CD14-positive monocyte (primary cell): ENCODE measurements around the gene TPRN. TPM values are rescaled to one million over a fixed set of nuclear protein-coding genes. Genes with fewer than 3 reads are reported as not detected.
A peak's percentile ranks its signal among the peaks of the same experiment; 100 is the strongest.

Experiments
- DNase-seq, 3 donors: peaks; one replicate each; pipeline ENCODE4 v3.0.0-alpha.2; 2011 to 2022
- H2AFZ ChIP-seq: 2 replicates; pipeline ENCODE4 v1.6.0; 2012; ENCODE audit warnings: mild to moderate bottlenecking, low read depth, low read length, inconsistent platforms; ENCODE audit not compliant: insufficient read depth, poor library complexity, severe bottlenecking
- H3K27ac ChIP-seq, 2 donors: 1 replicate in 1 of 2; 2 replicates in 1 of 2; pipeline ENCODE4 v1.5.1; 2012 to 2013; ENCODE audit warnings: low read length in 2 of 2, control low read depth in 1 of 2, inconsistent platforms in 1 of 2, low read depth in 1 of 2, mild to moderate bottlenecking in 1 of 2
- H3K27me3 ChIP-seq, 2 donors: one replicate each; pipeline versions ENCODE4 v1.6.0 to v1.6.1; 2011 to 2013; ENCODE audit warnings: low read length in 2 of 2; ENCODE audit not compliant: control insufficient read depth in 2 of 2, insufficient read depth in 2 of 2
- H3K36me3 ChIP-seq, 2 donors: replicated peaks in 1 of 2; 1 replicate in 1 of 2; 2 replicates in 1 of 2; pipeline versions ENCODE4 v1.5.1 to v1.6.1; 2012 to 2013; ENCODE audit warnings: low read length in 2 of 2, control low read depth in 1 of 2, inconsistent platforms in 1 of 2, mild to moderate bottlenecking in 1 of 2; ENCODE audit not compliant: insufficient read depth in 2 of 2, control insufficient read depth in 1 of 2
- H3K4me1 ChIP-seq, 2 donors: 1 replicate in 1 of 2; 2 replicates in 1 of 2; pipeline versions ENCODE4 v1.5.1 to v1.6.1; 2012 to 2013; ENCODE audit warnings: low read length in 2 of 2, control low read depth in 1 of 2, inconsistent platforms in 1 of 2, mild to moderate bottlenecking in 1 of 2, moderate library complexity in 1 of 2; ENCODE audit not compliant: insufficient read depth in 2 of 2, control insufficient read depth in 1 of 2
- H3K4me2 ChIP-seq: replicated peaks from 2 replicates; pipeline ENCODE3; 2012; ENCODE audit warnings: low read length, moderate library complexity, mild to moderate bottlenecking; ENCODE audit not compliant: poor library complexity, severe bottlenecking; ENCODE audit errors: extremely low read depth
- H3K4me3 ChIP-seq, 3 experiments: fragments of 200-600 bp in 1 of 3; sonication (generic) in 1 of 3; replicated peaks in 1 of 3; 1 replicate in 2 of 3; 2 replicates in 1 of 3; pipeline ENCODE4 v1.5.1; 2011 to 2013; ENCODE audit warnings: low read length in 3 of 3, mild to moderate bottlenecking in 3 of 3, control low read depth in 2 of 3, low read depth in 2 of 3, inconsistent platforms in 1 of 3, moderate library complexity in 1 of 3
- H3K79me2 ChIP-seq: 2 replicates; pipeline ENCODE4 v1.6.0; 2012; ENCODE audit warnings: mild to moderate bottlenecking, control low read depth, inconsistent platforms, low read length, moderate library complexity; ENCODE audit not compliant: insufficient read depth
- H3K9ac ChIP-seq: 2 replicates; pipeline ENCODE4 v1.6.0; 2017; ENCODE audit warnings: low read length, mild to moderate bottlenecking; ENCODE audit not compliant: insufficient read depth, poor library complexity, severe bottlenecking
- H3K9me3 ChIP-seq, 2 donors: replicated peaks in 1 of 2; 1 replicate in 1 of 2; 2 replicates in 1 of 2; pipeline versions ENCODE4 v1.5.1 to v1.6.1; 2012 to 2013; ENCODE audit warnings: low read length in 2 of 2, control low read depth in 1 of 2; ENCODE audit not compliant: control insufficient read depth in 1 of 2, insufficient read depth in 1 of 2
- H4K20me1 ChIP-seq: 2 replicates; pipeline ENCODE4 v1.6.0; 2012; ENCODE audit warnings: mild to moderate bottlenecking, low read length, control low read depth, moderate library complexity; ENCODE audit not compliant: insufficient read depth
- H3K27ac Mint-ChIP-seq, 7 donors: one replicate each; pipeline ENCODE4 v1.8.0; 2020; ENCODE audit warnings: mild to moderate bottlenecking in 7 of 7, mixed read lengths in 7 of 7, moderate library complexity in 6 of 7, inconsistent platforms in 2 of 7
- H3K27me3 Mint-ChIP-seq, 3 donors: one replicate each; pipeline ENCODE4 v1.8.0; 2021 to 2022; ENCODE audit warnings: low read depth in 3 of 3, mild to moderate bottlenecking in 3 of 3, mixed read lengths in 3 of 3, moderate library complexity in 3 of 3, inconsistent platforms in 1 of 3
- H3K36me3 Mint-ChIP-seq, 2 donors: one replicate each; pipeline ENCODE4 v1.8.0; 2020; ENCODE audit warnings: mixed read lengths in 2 of 2, inconsistent platforms in 1 of 2, mild to moderate bottlenecking in 1 of 2
- H3K4me1 Mint-ChIP-seq: one replicate; pipeline ENCODE4 v1.8.0; 2020; ENCODE audit warnings: mild to moderate bottlenecking, mixed read lengths
- H3K4me3 Mint-ChIP-seq, 2 donors: one replicate each; pipeline ENCODE4 v1.8.0; 2020; ENCODE audit warnings: mild to moderate bottlenecking in 2 of 2, mixed read lengths in 2 of 2, moderate library complexity in 1 of 2
- H3K9me3 Mint-ChIP-seq, 7 donors: one replicate each; pipeline ENCODE4 v1.8.0; 2020 to 2022; ENCODE audit warnings: mixed read lengths in 7 of 7, mild to moderate bottlenecking in 6 of 7, moderate library complexity in 6 of 7, inconsistent platforms in 2 of 7
- CTCF ChIP-seq: fragments of 200-600 bp; IDR thresholded peaks from one replicate; pipeline ENCODE4 v1.8.0; 2022; ENCODE audit warnings: antibody characterized with exemption, mild to moderate bottlenecking
- WGBS: methylation state at CpG from one replicate; pipeline ENCODE4 v1.1.5; 2013; ENCODE audit warnings: missing lambda C conversion rate; ENCODE audit not compliant: insufficient coverage; 5-methylcytosine and 5-hydroxymethylcytosine counted together
- intact Hi-C, 2 donors: fragments of 100-400 bp; cut with micrococcal nuclease; formaldehyde crosslinking; loops; one replicate each; pipeline versions ENCODE4 v1.15.0 to v1.15.1; 2023
- polyA plus RNA-seq, 3 donors: library from polyadenylated mRNA; depleted of rRNA in 1 of 3; unstranded in 2 of 3; stranded (reverse) in 1 of 3; fragments of 300-500 nt in 2 of 3; fragments of >200 nt in 1 of 3; fragmentation: Illumina TruSeq in 2 of 3; gene quantifications; 1 replicate in 2 of 3; 2 replicates in 1 of 3; pipeline ENCODE4 v1.2.3, GENCODE V29; 2012 to 2021

TPRN gene
- polyA plus RNA-seq, 3 donors = 0.30 to 4.6 (median 0.46) TPM

- Histone ChIP-seq H4K20me1 (no peaks in the 10 kb centered on the region), H3K9me3 (no peaks in the 10 kb centered on the region), H3K27me3 (peaks cover 0 to 14% of the 10 kb centered on the region in 2 donors), H3K4me3 (no peak overlapping the region), H3K36me3 (peaks cover 3 to 6% of the 10 kb centered on the region in 2 donors), H3K27ac (no peak overlapping the region), H3K79me2 (no peaks in the 10 kb centered on the region), H3K9ac (no peak overlapping the region), H3K4me2 (no peak overlapping the region), H3K4me1 (peaks cover 33 to 54% of the 10 kb centered on the region in 2 donors), H2AFZ (no peak overlapping the region)
- 100% methylated on average over 2 of the region's 14 CpGs for WGBS
- intact Hi-C loops = loop anchor here in 1 of 2 donors (5.0 kb wide), 1 partner anchor 94 kb away; no protein-coding TSS in a partner anchor
- no peak for TF ChIP-seq CTCF
- H3K9me3 Mint-ChIP-seq = no peaks in the 10 kb centered on the region
- DNase-seq = no peak
- peaks cover 3 to 22% (median 13%) of the 10 kb centered on the region in 3 donors for H3K27me3 Mint-ChIP-seq
- peaks cover 5% of the 10 kb centered on the region in 2 donors for H3K36me3 Mint-ChIP-seq
- H3K4me1 Mint-ChIP-seq = peaks cover 23% of the 10 kb centered on the region
- no peak overlapping the region for H3K27ac Mint-ChIP-seq
- H3K4me3 Mint-ChIP-seq = peak overlapping the region in 1 of 2 donors; percentile 26
These were observed 20.6 kb upstream of the TPRN start for GRCh38 chr9:137221095-137221505.

- Mint-ChIP-seq H3K27ac (no peak overlapping the region), H3K4me3 (peak overlapping the region in 1 of 2 donors; percentile 26), H3K4me1 (peaks cover 23% of the 10 kb centered on the region), H3K27me3 (peaks cover 3 to 22% (median 13%) of the 10 kb centered on the region in 3 donors), H3K36me3 (peaks cover 7 to 11% of the 10 kb centered on the region in 2 donors), H3K9me3 (no peaks in the 10 kb centered on the region)
- intact Hi-C loops = loop anchor here in 1 of 2 donors (5.0 kb wide), 1 partner anchor 93 kb away; no protein-coding TSS in a partner anchor
- Histone ChIP-seq H3K4me3 (no peak overlapping the region), H3K36me3 (peaks cover 9 to 12% of the 10 kb centered on the region in 2 donors), H3K4me2 (no peak overlapping the region), H2AFZ (no peak overlapping the region), H3K9me3 (no peaks in the 10 kb centered on the region), H3K27me3 (peaks cover 0 to 14% of the 10 kb centered on the region in 2 donors), H3K9ac (no peak overlapping the region), H4K20me1 (no peaks in the 10 kb centered on the region), H3K27ac (no peak overlapping the region), H3K4me1 (peaks cover 33 to 54% of the 10 kb centered on the region in 2 donors), H3K79me2 (no peaks in the 10 kb centered on the region)
- 94% methylated on average over 52 of the region's 52 CpGs for WGBS
- TF ChIP-seq CTCF = no peak
- DNase-seq = no peak
These were observed 20.0 kb upstream of the TPRN start for GRCh38 chr9:137220317-137221094.
